IMR-90 (cell line): Measurements from ENCODE around the gene ERICH6B. TPM values are rescaled to one million over a fixed set of nuclear protein-coding genes. Genes with fewer than 3 reads are reported as not detected.

ENCODE experiments used
- ATAC-seq: fragments of 200-7000 bp; cut with Tn5 transposase; 2 replicates; pipeline ENCODE4 v1.9.1; 2020; ENCODE audit warnings: low read depth, mild to moderate bottlenecking, moderate library complexity
- BruUV-seq: library from RNA; stranded (reverse); fragments of 400-500 nt; replicated peaks from 2 replicates; lab custom pipeline; 2021; lab: Mats Ljungman, UMichigan
- CTCF ChIA-PET: fragments of 300-600 bp; formaldehyde crosslinking; extraction: SDS; loops from one replicate; lab custom pipeline; 2021; ENCODE audit warnings: antibody characterized with exemption; lab: Yijun Ruan, JAX
- POLR2A ChIA-PET: fragments of 300-600 bp; sonication (Branson Sonifier 250); formaldehyde crosslinking; loops from one replicate; lab custom pipeline; 2022; ENCODE audit warnings: antibody characterized with exemption; ENCODE audit not compliant: unreplicated experiment; lab: Charles Lee
- DNase-seq: peaks from one replicate; pipeline ENCODE4 v3.0.0; 2013
- H2AFZ ChIP-seq: replicated peaks from 2 replicates; pipeline ENCODE3; 2013; ENCODE audit warnings: low read length, mild to moderate bottlenecking; ENCODE audit not compliant: poor library complexity
- H2AK5ac ChIP-seq: 2 replicates; pipeline ENCODE4 v1.6.1; 2013; ENCODE audit warnings: low read depth, low read length, inconsistent platforms
- H2AK9ac ChIP-seq: replicated peaks from 2 replicates; pipeline ENCODE3; 2013; ENCODE audit warnings: mild to moderate bottlenecking, low read depth, low read length, moderate library complexity; ENCODE audit not compliant: poor library complexity
- H2BK120ac ChIP-seq: 2 replicates; pipeline ENCODE4 v1.6.1; 2013; ENCODE audit warnings: low read depth, low read length, inconsistent platforms
- H2BK15ac ChIP-seq: 3 replicates; pipeline ENCODE4 v1.6.1; 2013; ENCODE audit warnings: low read depth, low read length, inconsistent platforms
- H2BK20ac ChIP-seq: 2 replicates; pipeline ENCODE4 v1.6.1; 2013; ENCODE audit warnings: low read depth, mild to moderate bottlenecking, inconsistent platforms, low read length, moderate library complexity
- H2BK5ac ChIP-seq: 2 replicates; pipeline ENCODE4 v1.6.1; 2013; ENCODE audit warnings: mild to moderate bottlenecking, low read depth, low read length, inconsistent platforms; ENCODE audit not compliant: poor library complexity, severe bottlenecking
- H3K14ac ChIP-seq: replicated peaks from 2 replicates; pipeline ENCODE4 v1.6.1; 2013; ENCODE audit warnings: low read depth, low read length, inconsistent platforms
- H3K18ac ChIP-seq: 2 replicates; pipeline ENCODE4 v1.6.1; 2013; ENCODE audit warnings: low read depth, low read length, control low read depth
- H3K23ac ChIP-seq: 2 replicates; pipeline ENCODE4 v1.6.1; 2013; ENCODE audit warnings: low read depth, low read length, inconsistent platforms
- H3K27ac ChIP-seq: 2 replicates; pipeline ENCODE4 v1.5.1; 2013; ENCODE audit warnings: mild to moderate bottlenecking, control low read depth, low read length; ENCODE audit not compliant: insufficient read depth
- H3K27me3 ChIP-seq: 2 replicates; pipeline ENCODE4 v1.6.1; 2013; ENCODE audit warnings: low read length; ENCODE audit not compliant: control insufficient read depth, insufficient read depth
- H3K36me3 ChIP-seq: 2 replicates; pipeline ENCODE4 v1.6.1; 2013; ENCODE audit warnings: low read length, mixed read lengths; ENCODE audit not compliant: control insufficient read depth, insufficient read depth
- H3K4ac ChIP-seq: 2 replicates; pipeline ENCODE4 v1.6.1; 2013; ENCODE audit warnings: low read depth, low read length, inconsistent platforms
- H3K4me1 ChIP-seq: 2 replicates; pipeline ENCODE4 v1.6.1; 2013; ENCODE audit warnings: low read length, mixed read lengths; ENCODE audit not compliant: control insufficient read depth, insufficient read depth
- H3K4me2 ChIP-seq: 2 replicates; pipeline ENCODE4 v1.6.1; 2013; ENCODE audit warnings: low read depth, mild to moderate bottlenecking, control low read depth, low read length, moderate library complexity
- H3K4me3 ChIP-seq: 2 replicates; pipeline ENCODE4 v1.5.1; 2013; ENCODE audit warnings: low read depth, mild to moderate bottlenecking, control low read depth, low read length, moderate library complexity; ENCODE audit not compliant: insufficient read depth
- H3K56ac ChIP-seq: 2 replicates; pipeline ENCODE4 v1.6.1; 2013; ENCODE audit warnings: low read length, inconsistent platforms; ENCODE audit not compliant: insufficient read depth; ENCODE audit errors: extremely low read depth
- H3K79me1 ChIP-seq, 2 experiments: 2 replicates each; pipeline ENCODE4 v1.6.1; 2013; ENCODE audit warnings: low read length in 2 of 2, inconsistent platforms in 1 of 2, low read depth in 1 of 2
- H3K9ac ChIP-seq: 2 replicates; pipeline ENCODE4 v1.6.1; 2013; ENCODE audit warnings: low read depth, low read length, control low read depth
- H3K9me1 ChIP-seq: 2 replicates; pipeline ENCODE4 v1.6.1; 2013; ENCODE audit warnings: low read length, inconsistent platforms; ENCODE audit not compliant: insufficient read depth
- H3K9me3 ChIP-seq: 2 replicates; pipeline ENCODE4 v1.6.1; 2013; ENCODE audit warnings: low read length; ENCODE audit not compliant: control insufficient read depth, insufficient read depth
- H4K20me1 ChIP-seq: 2 replicates; pipeline ENCODE4 v1.6.1; 2013; ENCODE audit warnings: low read length, inconsistent platforms; ENCODE audit not compliant: insufficient read depth
- H4K5ac ChIP-seq: 2 replicates; pipeline ENCODE4 v1.6.1; 2013; ENCODE audit warnings: mild to moderate bottlenecking, low read depth, low read length, control low read depth
- H4K8ac ChIP-seq, 2 experiments: 2 replicates each; pipeline ENCODE4 v1.6.1; 2013; ENCODE audit warnings: low read depth in 2 of 2, low read length in 2 of 2, control low read depth in 1 of 2, inconsistent platforms in 1 of 2
- H4K91ac ChIP-seq: 2 replicates; pipeline ENCODE4 v1.6.1; 2013; ENCODE audit warnings: low read depth, low read length, inconsistent platforms; ENCODE audit not compliant: insufficient read depth
- BHLHE40 ChIP-seq: fragments of 150-350 bp; IDR thresholded peaks from 2 replicates; pipeline ENCODE4 v1.6.1; 2016; ENCODE audit warnings: mild to moderate bottlenecking, low read depth, low read length
- CEBPB ChIP-seq: IDR thresholded peaks from 2 replicates; pipeline ENCODE4 v1.6.1; 2012; ENCODE audit warnings: low read depth, low read length, improper control_type of control experiment
- CHD1 ChIP-seq: IDR thresholded peaks from 2 replicates; pipeline ENCODE4 v1.6.1; 2012; ENCODE audit warnings: low read depth, low read length, improper control_type of control experiment
- ELK1 ChIP-seq: fragments of 150-350 bp; IDR thresholded peaks from 2 replicates; pipeline ENCODE4 v1.6.1; 2016; ENCODE audit warnings: low read depth, mild to moderate bottlenecking, low read length, moderate library complexity, borderline replicate concordance
- FOS ChIP-seq: fragments of 150-350 bp; IDR thresholded peaks from 2 replicates; pipeline ENCODE4 v1.6.1; 2016; ENCODE audit warnings: low read depth, low read length
- MAFK ChIP-seq: IDR thresholded peaks from 2 replicates; pipeline ENCODE4 v1.6.1; 2012; ENCODE audit warnings: low read depth, low read length, improper control_type of control experiment
- MAZ ChIP-seq: IDR thresholded peaks from 2 replicates; pipeline ENCODE4 v1.6.1; 2012; ENCODE audit warnings: low read depth, mild to moderate bottlenecking, low read length, improper control_type of control experiment, moderate library complexity, borderline replicate concordance
- MXI1 ChIP-seq: IDR thresholded peaks from 2 replicates; pipeline ENCODE4 v1.6.1; 2012; ENCODE audit warnings: low read depth, mild to moderate bottlenecking, low read length, moderate library complexity, borderline replicate concordance
- NFE2L2 ChIP-seq: fragments of 150-350 bp; IDR thresholded peaks from 2 replicates; pipeline ENCODE4 v1.6.1; 2016; ENCODE audit warnings: low read depth, mild to moderate bottlenecking, low read length
- POLR2A ChIP-seq: IDR thresholded peaks from 2 replicates; pipeline ENCODE4 v1.6.1; 2012; ENCODE audit warnings: mild to moderate bottlenecking, low read depth, low read length
- RAD21 ChIP-seq: IDR thresholded peaks from 2 replicates; pipeline ENCODE4 v1.6.1; 2012; ENCODE audit warnings: low read length, improper control_type of control experiment
- RCOR1 ChIP-seq: IDR thresholded peaks from 2 replicates; pipeline ENCODE4 v1.6.1; 2012; ENCODE audit warnings: mild to moderate bottlenecking, low read length, improper control_type of control experiment; ENCODE audit not compliant: insufficient replicate concordance
- RFX5 ChIP-seq: IDR thresholded peaks from 2 replicates; pipeline ENCODE4 v1.8.0; 2012; ENCODE audit warnings: low read depth, mild to moderate bottlenecking, low read length, moderate library complexity
- SMC3 ChIP-seq: fragments of 150-350 bp; IDR thresholded peaks from 2 replicates; pipeline ENCODE4 v1.6.1; 2016; ENCODE audit warnings: low read depth, mild to moderate bottlenecking, antibody characterized with exemption, low read length, moderate library complexity
- USF2 ChIP-seq: fragments of 150-350 bp; IDR thresholded peaks from 2 replicates; pipeline ENCODE4 v1.6.1; 2017; ENCODE audit warnings: mild to moderate bottlenecking, antibody characterized with exemption, low read length, low read depth
- WGBS, 2 experiments: methylation state at CpG; one replicate each; pipeline versions ENCODE4 v1.1.5 to v1.1.7; 2013; ENCODE audit warnings: missing lambda C conversion rate in 2 of 2; ENCODE audit not compliant: insufficient read length in 1 of 2; ENCODE audit errors: extremely low coverage in 2 of 2; 5-methylcytosine and 5-hydroxymethylcytosine counted together
- dilution Hi-C: fragments of 300-500 bp; cut with HindIII; formaldehyde crosslinking; loops from one replicate; pipeline ENCODE4 v1.14.3; 2018; ENCODE audit warnings: low sequenced_read_pairs; ENCODE audit not compliant: unreplicated experiment
- in situ Hi-C: fragments of 300-500 bp; cut with MboI; formaldehyde crosslinking; loops from 3 replicates; pipeline ENCODE4 v1.14.3; 2019; ENCODE audit warnings: low sequenced_read_pairs, inconsistent platforms, mixed read lengths
- intact Hi-C: fragments of 100-400 bp; cut with micrococcal nuclease; formaldehyde crosslinking; loops from 2 replicates; pipeline ENCODE4 v1.10.0; 2022
- polyA plus RNA-seq, 3 experiments: library from polyadenylated mRNA; depleted of rRNA; stranded (reverse); fragments of >200 nt; gene quantifications; 2 replicates each; pipeline ENCODE4 v1.2.3, GENCODE V29; 2012; ENCODE audit warnings: low replicate concordance in 1 of 3
- total RNA-seq: library from RNA; depleted of rRNA; stranded (reverse); fragments of >200 nt; gene quantifications from 2 replicates; pipeline ENCODE4 v1.2.3, GENCODE V29; 2012
- TF ChIP-seq, protein P1 (sequence below): conservative IDR thresholded peaks from 2 replicates; pipeline ENCODE4 v1.5.1; 2012; ENCODE audit warnings: mild to moderate bottlenecking, low read depth, low read length, improper control_type of control experiment

ERICH6B gene
- total and polyA plus RNA-seq, 2 of the 4 experiments (the other 2 are of a cell fraction) = not detected

DNA sequence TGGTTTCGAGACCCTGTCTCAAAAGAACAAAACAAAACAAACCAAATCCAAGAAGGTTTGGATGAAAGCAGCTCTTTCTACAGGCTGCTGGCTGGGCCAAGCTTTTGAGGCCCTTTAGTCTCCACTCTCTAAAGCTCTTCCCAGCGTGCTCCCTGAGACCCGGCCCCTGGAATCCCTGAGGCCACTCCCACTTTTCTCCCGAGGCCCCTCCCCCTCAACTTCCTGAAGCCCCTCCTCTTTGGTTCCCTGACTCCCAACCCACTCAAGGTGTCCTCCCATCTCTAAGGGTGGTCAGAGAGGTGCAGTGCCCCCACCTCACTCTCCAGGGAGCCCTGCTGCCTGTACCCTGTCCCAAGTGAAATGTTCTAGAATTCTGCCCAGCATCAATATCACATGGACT is 10.6 kb downstream of the ERICH6B start:
- TF ChIP-seq NFE2L2 = no peak
- TF ChIP-seq SMC3 = no peak
- TF ChIP-seq CHD1 = no peak
- no peak for TF ChIP-seq RFX5
- no peak for TF ChIP-seq ELK1
- TF ChIP-seq CEBPB = no peak
- no peak for TF ChIP-seq FOS
- TF ChIP-seq USF2 = no peak
- TF ChIP-seq MXI1 = no peak
- TF ChIP-seq POLR2A = no peak
- no peak for TF ChIP-seq MAZ
- TF ChIP-seq MAFK = no peak
- TF ChIP-seq BHLHE40 = no peak
- no peak for TF ChIP-seq RAD21
- TF ChIP-seq RCOR1 = no peak
- TF ChIP-seq, protein P1, sequence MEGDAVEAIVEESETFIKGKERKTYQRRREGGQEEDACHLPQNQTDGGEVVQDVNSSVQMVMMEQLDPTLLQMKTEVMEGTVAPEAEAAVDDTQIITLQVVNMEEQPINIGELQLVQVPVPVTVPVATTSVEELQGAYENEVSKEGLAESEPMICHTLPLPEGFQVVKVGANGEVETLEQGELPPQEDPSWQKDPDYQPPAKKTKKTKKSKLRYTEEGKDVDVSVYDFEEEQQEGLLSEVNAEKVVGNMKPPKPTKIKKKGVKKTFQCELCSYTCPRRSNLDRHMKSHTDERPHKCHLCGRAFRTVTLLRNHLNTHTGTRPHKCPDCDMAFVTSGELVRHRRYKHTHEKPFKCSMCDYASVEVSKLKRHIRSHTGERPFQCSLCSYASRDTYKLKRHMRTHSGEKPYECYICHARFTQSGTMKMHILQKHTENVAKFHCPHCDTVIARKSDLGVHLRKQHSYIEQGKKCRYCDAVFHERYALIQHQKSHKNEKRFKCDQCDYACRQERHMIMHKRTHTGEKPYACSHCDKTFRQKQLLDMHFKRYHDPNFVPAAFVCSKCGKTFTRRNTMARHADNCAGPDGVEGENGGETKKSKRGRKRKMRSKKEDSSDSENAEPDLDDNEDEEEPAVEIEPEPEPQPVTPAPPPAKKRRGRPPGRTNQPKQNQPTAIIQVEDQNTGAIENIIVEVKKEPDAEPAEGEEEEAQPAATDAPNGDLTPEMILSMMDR = no peak
- in situ Hi-C loops = no loop called here
- Histone ChIP-seq H3K9me1 (no peaks in the 10 kb centered on the region), H2BK120ac (no peak overlapping the region), H3K14ac (no peak overlapping the region), H2BK5ac (no peak overlapping the region), H3K36me3 (no peaks in the 10 kb centered on the region), H3K4ac (no peak overlapping the region), H2AK5ac (no peak overlapping the region), H3K18ac (no peak overlapping the region), H3K79me1 (no peaks in the 10 kb centered on the region), H3K56ac (no peak overlapping the region), H2AK9ac (no peak overlapping the region), H2BK20ac (no peak overlapping the region), H3K9ac (no peak overlapping the region), H2BK15ac (no peak overlapping the region), H3K4me2 (no peak overlapping the region), H4K20me1 (no peaks in the 10 kb centered on the region), H4K91ac (no peak overlapping the region), H3K23ac (no peak overlapping the region), H3K4me1 (no peaks in the 10 kb centered on the region), H3K27ac (no peak overlapping the region), H3K27me3 (peaks cover 15% of the 10 kb centered on the region), H2AFZ (no peak overlapping the region), H3K9me3 (no peaks in the 10 kb centered on the region), H4K5ac (no peak overlapping the region), H4K8ac (no peak overlapping the region), H3K4me3 (no peak overlapping the region)
- BruUV-seq = no TSS peak
- POLR2A ChIA-PET = no interaction called here
- DNase-seq (no peak), ATAC-seq (no peak)
- CTCF ChIA-PET = no interaction called here
- dilution Hi-C loops = no loop called here
- intact Hi-C loops = no loop called here
- WGBS, 2 experiments = 73% methylated on average over 4 of the region's 4 CpGs; no CpG with 5 or more reads in 1 of the 2 experiments
